Smooth muscle cell (in vitro differentiated cells): ENCODE data around the gene CEACAM19. TPM values are rescaled to one million over a fixed set of nuclear protein-coding genes. Genes with fewer than 3 reads are reported as not detected.

Source experiments
- DNase-seq: peaks from one replicate; lab custom pipeline; 2025; ENCODE audit not compliant: unreplicated experiment; lab: John Stamatoyannopoulos, UW
- H2AFZ ChIP-seq: fragments of 200-600 bp; sonication (generic); 2 replicates; pipeline ENCODE4 v1.6.0; 2016; ENCODE audit warnings: antibody characterized with exemption, low read depth, mild to moderate bottlenecking
- H3F3A ChIP-seq: fragments of 200-600 bp; sonication (generic); 2 replicates; pipeline ENCODE4 v1.6.0; 2017; ENCODE audit warnings: antibody characterized with exemption, low read depth
- H3K27ac ChIP-seq: fragments of 200-600 bp; sonication (generic); 2 replicates; pipeline ENCODE4 v1.5.1; 2016; ENCODE audit warnings: low read depth, mild to moderate bottlenecking
- H3K27me3 ChIP-seq: fragments of 200-600 bp; sonication (generic); 2 replicates; pipeline ENCODE4 v1.6.1; 2016; ENCODE audit warnings: low read depth, mild to moderate bottlenecking
- H3K36me3 ChIP-seq: fragments of 200-600 bp; sonication (generic); 2 replicates; pipeline ENCODE4 v1.5.1; 2016; ENCODE audit warnings: low read depth
- H3K4me1 ChIP-seq: fragments of 200-600 bp; sonication (generic); 2 replicates; pipeline ENCODE4 v1.5.1; 2016; ENCODE audit warnings: low read depth
- H3K4me2 ChIP-seq: fragments of 200-600 bp; sonication (generic); 2 replicates; pipeline ENCODE4 v1.6.0; 2016; ENCODE audit warnings: mild to moderate bottlenecking
- H3K4me3 ChIP-seq: fragments of 200-600 bp; sonication (generic); 2 replicates; pipeline ENCODE4 v1.5.1; 2016; ENCODE audit warnings: mild to moderate bottlenecking
- H3K79me2 ChIP-seq: fragments of 200-600 bp; sonication (generic); 2 replicates; pipeline ENCODE4 v1.6.0; 2016; ENCODE audit warnings: low read depth, mild to moderate bottlenecking
- H3K9ac ChIP-seq: fragments of 200-600 bp; sonication (generic); 2 replicates; pipeline ENCODE4 v1.6.0; 2016; ENCODE audit warnings: low read depth
- H3K9me3 ChIP-seq: fragments of 200-600 bp; sonication (generic); replicated peaks from 2 replicates; pipeline ENCODE4 v1.5.1; 2016; ENCODE audit warnings: low read depth
- H4K20me1 ChIP-seq: fragments of 200-600 bp; sonication (generic); 2 replicates; pipeline ENCODE4 v1.6.0; 2016; ENCODE audit warnings: low read depth
- WGBS: methylation state at CpG from one replicate; pipeline ENCODE4 v1.1.7; 2016; ENCODE audit warnings: low lambda C conversion rate; 5-methylcytosine and 5-hydroxymethylcytosine counted together
- polyA plus RNA-seq: library from polyadenylated mRNA; unstranded; fragments of >200 nt; fragmentation: Nextera tagmentation; extraction: Ambion mirVana; gene quantifications from 2 replicates; pipeline ENCODE4 v1.2.1, GENCODE V29; 2016
- total RNA-seq: library from RNA; depleted of rRNA; stranded (reverse); fragments of >200 nt; gene quantifications from 2 replicates; pipeline ENCODE4 v1.2.3, GENCODE V29; 2014
- TF ChIP-seq, protein P1 (sequence below): fragments of 200-600 bp; sonication (generic); IDR thresholded peaks from 2 replicates; pipeline ENCODE4 v1.5.1; 2017; ENCODE audit warnings: borderline replicate concordance, mild to moderate bottlenecking, antibody characterized with exemption; ENCODE audit not compliant: insufficient read depth, poor library complexity, severe bottlenecking

Gene CEACAM19
- total and polyA plus RNA-seq, 2 experiments from 2014 or later = 0.81 to 0.88 TPM

DNA sequence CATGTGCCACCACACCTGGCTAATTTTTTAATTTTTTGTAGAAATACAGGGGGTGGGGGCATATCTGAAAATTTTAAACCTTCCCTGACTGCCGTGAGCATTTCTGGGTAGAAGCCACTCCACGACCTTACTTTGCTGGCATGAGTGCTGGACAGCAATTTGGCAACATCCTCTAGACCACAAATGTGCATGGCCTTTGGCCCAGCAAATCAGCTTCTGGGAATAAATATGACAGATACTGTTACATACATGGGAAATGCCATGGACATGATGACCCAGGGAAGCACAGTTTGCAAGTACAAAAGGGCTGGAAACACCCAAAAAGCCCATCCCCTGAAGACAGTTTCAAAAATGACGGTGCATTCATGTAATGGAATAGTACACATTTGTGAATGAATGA is 30.8 kb upstream of the CEACAM19 start:
- Histone ChIP-seq H3K36me3 (no peaks in the 10 kb centered on the region), H3K4me3 (no peak overlapping the region), H3K27me3 (no peaks in the 10 kb centered on the region), H3K27ac (no peak overlapping the region), H3K9me3 (no peaks in the 10 kb centered on the region), H3K79me2 (peaks cover 9% of the 10 kb centered on the region), H3F3A (peaks cover 5% of the 10 kb centered on the region), H3K4me2 (no peak overlapping the region), H2AFZ (no peak overlapping the region), H3K9ac (no peak overlapping the region), H4K20me1 (peaks cover 2% of the 10 kb centered on the region), H3K4me1 (no peaks in the 10 kb centered on the region)
- WGBS = 96% methylated on average over 3 of the region's 3 CpGs
- TF ChIP-seq, protein P1, sequence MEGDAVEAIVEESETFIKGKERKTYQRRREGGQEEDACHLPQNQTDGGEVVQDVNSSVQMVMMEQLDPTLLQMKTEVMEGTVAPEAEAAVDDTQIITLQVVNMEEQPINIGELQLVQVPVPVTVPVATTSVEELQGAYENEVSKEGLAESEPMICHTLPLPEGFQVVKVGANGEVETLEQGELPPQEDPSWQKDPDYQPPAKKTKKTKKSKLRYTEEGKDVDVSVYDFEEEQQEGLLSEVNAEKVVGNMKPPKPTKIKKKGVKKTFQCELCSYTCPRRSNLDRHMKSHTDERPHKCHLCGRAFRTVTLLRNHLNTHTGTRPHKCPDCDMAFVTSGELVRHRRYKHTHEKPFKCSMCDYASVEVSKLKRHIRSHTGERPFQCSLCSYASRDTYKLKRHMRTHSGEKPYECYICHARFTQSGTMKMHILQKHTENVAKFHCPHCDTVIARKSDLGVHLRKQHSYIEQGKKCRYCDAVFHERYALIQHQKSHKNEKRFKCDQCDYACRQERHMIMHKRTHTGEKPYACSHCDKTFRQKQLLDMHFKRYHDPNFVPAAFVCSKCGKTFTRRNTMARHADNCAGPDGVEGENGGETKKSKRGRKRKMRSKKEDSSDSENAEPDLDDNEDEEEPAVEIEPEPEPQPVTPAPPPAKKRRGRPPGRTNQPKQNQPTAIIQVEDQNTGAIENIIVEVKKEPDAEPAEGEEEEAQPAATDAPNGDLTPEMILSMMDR = no peak
- DNase-seq = no peak

DNA sequence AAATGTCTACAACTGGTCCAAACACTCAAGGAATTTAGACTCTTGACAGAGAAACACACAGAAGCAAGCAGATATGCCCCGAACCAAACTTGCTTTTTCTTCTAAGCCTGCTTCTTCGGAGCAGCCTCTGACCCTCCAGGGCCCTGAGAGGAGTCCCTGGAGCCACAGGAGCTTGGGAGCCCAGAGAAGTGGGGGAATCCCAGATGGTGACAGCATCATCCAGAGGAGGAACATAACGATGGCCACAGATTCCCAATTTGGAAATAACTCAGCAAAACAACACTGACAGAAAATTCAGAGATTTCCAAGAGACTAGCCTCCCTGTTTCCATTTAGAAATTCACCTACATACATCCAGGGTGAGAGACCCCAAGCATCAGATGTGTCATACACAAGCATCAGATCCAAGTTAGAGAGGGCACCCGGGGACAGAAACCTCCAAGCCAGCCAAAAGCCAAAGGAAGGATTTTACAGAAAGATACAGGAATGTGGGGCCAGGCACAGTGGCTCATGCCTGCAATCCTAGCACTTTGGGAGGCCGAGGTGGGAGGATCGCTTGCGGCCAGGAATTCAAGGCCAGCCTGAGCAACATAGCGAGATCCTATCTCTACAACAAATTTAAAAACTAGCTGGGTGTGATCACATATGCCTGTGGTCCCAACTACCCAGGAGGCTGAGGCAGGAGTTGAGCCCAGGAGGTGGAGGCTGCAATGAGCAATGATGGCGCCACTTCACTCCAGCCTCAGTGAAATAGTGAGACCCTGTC is 29.6 kb upstream of the CEACAM19 start:
- H3K79me2 ChIP-seq = peaks cover 21% of the 10 kb centered on the region
- peaks cover 5% of the 10 kb centered on the region for H3F3A ChIP-seq
- 84% methylated on average over 9 of the region's 9 CpGs for WGBS

DNA sequence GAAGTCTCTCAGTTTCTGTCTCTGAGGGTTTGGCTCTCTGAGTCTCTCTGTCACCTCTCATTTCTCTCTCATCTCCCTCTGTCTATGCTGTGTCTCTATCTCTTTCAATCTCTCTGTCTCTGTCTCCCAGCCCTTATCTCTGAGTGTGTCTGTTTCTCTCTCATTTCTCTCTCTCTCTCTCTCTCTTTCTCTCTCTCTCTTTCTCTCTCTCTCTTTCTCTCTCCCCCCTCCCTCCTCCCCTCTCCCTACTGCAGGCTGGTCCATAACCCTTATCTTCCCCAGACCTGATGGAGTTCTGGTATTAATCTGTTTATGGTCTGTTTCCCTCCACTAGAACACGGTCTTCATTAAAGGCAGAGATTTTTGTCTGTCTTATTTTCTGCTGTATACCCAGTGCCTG is 28.9 kb upstream of the CEACAM19 start:
- no peak for DNase-seq
- Histone ChIP-seq H3K9me3 (no peaks in the 10 kb centered on the region), H3K4me2 (no peak overlapping the region), H2AFZ (no peak overlapping the region), H3K79me2 (peaks cover 23% of the 10 kb centered on the region), H3K27ac (no peak overlapping the region), H3K27me3 (no peaks in the 10 kb centered on the region), H3K36me3 (no peaks in the 10 kb centered on the region), H4K20me1 (peaks cover 14% of the 10 kb centered on the region), H3K4me3 (no peak overlapping the region), H3K4me1 (no peaks in the 10 kb centered on the region), H3F3A (peaks cover 5% of the 10 kb centered on the region), H3K9ac (no peak overlapping the region)
- 4% methylated on average over 1 of the region's 1 CpG for WGBS
- TF ChIP-seq, protein P1 = no peak

More for the DNA sequence above, 29.6 kb upstream of the CEACAM19 start:
- H3K4me2 ChIP-seq = no peak overlapping the region
- no peaks in the 10 kb centered on the region for H3K27me3 ChIP-seq
- H3K9ac ChIP-seq = no peak overlapping the region
- no peaks in the 10 kb centered on the region for H3K4me1 ChIP-seq
- DNase-seq = no peak
- H3K27ac ChIP-seq = no peak overlapping the region
- TF ChIP-seq, protein P1 = no peak
- no peaks in the 10 kb centered on the region for H3K36me3 ChIP-seq
- no peak overlapping the region for H2AFZ ChIP-seq
- H3K4me3 ChIP-seq = no peak overlapping the region
- peaks cover 14% of the 10 kb centered on the region for H4K20me1 ChIP-seq
- no peaks in the 10 kb centered on the region for H3K9me3 ChIP-seq
